Body of pancreas (tissue), 4 donors: ENCODE data around the gene CD81.

Source experiments
- CTCF ChIP-seq, 7 experiments: fragments of 450-650 bp in 4 of 7; fragments of 200-600 bp in 3 of 7; sonication (generic) in 3 of 7; IDR thresholded peaks; one replicate each; pipeline ENCODE4 v1.5.1; 2016 to 2019; ENCODE audit warnings: antibody characterized with exemption in 7 of 7
- POLR2A ChIP-seq, 3 donors: fragments of 450-650 bp; IDR thresholded peaks; one replicate each; pipeline ENCODE4 v1.6.1; 2016; ENCODE audit warnings: antibody characterized with exemption in 3 of 3, mild to moderate bottlenecking in 2 of 3

- no peak for TF ChIP-seq CTCF (IDR thresholded peaks at IDR 0.05)
- no peak for TF ChIP-seq POLR2A (IDR thresholded peaks at IDR 0.05)
These were observed 64.1 kb downstream of the CD81 start for GRCh38 chr11:2441171-2441570.
